ENCODE data around the gene MYO1D. TPM values are rescaled to one million over a fixed set of nuclear protein-coding genes. Genes with fewer than 3 reads are reported as not detected.

The MYO1D gene
- total and polyA plus RNA-seq, 12 donors, result 13.6 to 103 (median 59.8) TPM

DNA sequence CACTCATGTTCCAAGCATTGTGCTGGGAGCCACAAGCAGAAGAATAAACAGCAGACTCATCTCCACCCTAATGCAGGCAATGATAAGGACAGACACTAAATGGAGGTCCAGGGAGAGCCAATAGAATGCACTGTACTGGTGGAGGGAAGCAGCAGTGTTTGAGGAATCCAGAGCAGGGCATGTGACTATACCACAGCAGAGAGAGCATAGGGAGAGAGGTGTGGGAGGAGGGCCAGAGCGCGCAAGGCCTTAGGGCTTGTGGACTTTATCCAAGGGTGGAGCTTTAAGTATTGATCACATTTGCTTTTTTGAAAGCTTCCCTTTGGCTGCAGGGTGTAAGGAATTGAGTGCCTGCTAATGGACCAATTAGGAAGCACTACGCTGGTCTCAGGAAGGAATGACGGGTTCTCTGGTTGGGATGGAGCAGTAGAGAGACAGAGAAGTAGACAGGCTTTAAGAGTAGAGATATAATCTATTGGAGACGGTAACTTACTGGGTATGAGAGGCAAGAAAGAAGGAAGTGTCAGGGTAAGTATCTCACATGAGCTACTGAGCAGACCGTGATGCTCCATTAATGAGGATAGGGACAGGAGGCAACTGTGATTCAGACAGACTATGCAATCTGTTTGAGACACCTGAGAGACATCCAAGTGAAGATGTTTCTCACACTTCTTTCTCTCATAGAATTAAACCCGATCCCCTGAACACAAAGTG, 82.2 kb downstream of the MYO1D start:
- H3K27me3 ChIP-seq, result no peaks in the 10 kb centered on the region
- 93 to 98% (median 95%) methylated on average over 7 of the region's 7 CpGs for WGBS, 4 donors
- no peaks in the 10 kb centered on the region for H3K36me3 ChIP-seq (replicated peaks in 1 of 2)
- no peak overlapping the region for H3K27ac ChIP-seq
- H3K9me3 ChIP-seq (replicated peaks in 1 of 3), result peaks cover 0 to 5% (median 0%) of the 10 kb centered on the region in 3 donors
- DNase-seq, result no peak
- H3K4me3 ChIP-seq, result no peak overlapping the region
- H3K4me1 ChIP-seq (replicated peaks in 1 of 2), result no peaks in the 10 kb centered on the region
- TF ChIP-seq POLR2A (IDR thresholded peaks at IDR 0.05) (no peak), CTCF (IDR thresholded peaks at IDR 0.05) (no peak)
- intact Hi-C loops (cut with DNase I), result no loop called here

DNA sequence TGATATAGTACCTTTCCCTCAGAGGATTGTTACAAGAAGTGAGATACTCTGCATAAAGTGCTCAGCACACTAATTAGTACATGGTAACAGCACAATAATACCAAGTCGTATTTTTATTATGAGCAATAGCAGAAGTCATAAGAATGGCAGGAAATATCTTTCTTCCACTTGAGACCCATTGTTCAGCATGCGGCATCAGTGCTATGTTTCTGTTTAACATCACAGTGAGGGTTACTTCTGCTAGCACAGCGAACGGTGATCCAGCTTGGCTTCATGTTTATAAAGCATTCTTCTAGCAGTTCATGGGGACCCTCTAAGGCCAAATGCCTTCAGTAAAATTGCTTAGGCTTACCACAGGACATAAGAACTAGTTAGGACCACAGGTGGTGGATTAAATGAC, 83.1 kb downstream of the MYO1D start:
- intact Hi-C loops (cut with DNase I), result no loop called here
- Histone ChIP-seq H3K9me3 (replicated peaks in 1 of 3) (no peaks in the 10 kb centered on the region), H3K27ac (no peak overlapping the region), H3K4me3 (no peak overlapping the region), H3K4me1 (replicated peaks in 1 of 2) (no peaks in the 10 kb centered on the region), H3K27me3 (no peaks in the 10 kb centered on the region), H3K36me3 (replicated peaks in 1 of 2) (no peaks in the 10 kb centered on the region)
- no peak for TF ChIP-seq POLR2A (IDR thresholded peaks at IDR 0.05)
- TF ChIP-seq CTCF (IDR thresholded peaks at IDR 0.05), result no peak
- no peak for DNase-seq
- WGBS, 4 donors, result 77 to 87% (median 82%) methylated on average over 4 of the region's 4 CpGs

DNA sequence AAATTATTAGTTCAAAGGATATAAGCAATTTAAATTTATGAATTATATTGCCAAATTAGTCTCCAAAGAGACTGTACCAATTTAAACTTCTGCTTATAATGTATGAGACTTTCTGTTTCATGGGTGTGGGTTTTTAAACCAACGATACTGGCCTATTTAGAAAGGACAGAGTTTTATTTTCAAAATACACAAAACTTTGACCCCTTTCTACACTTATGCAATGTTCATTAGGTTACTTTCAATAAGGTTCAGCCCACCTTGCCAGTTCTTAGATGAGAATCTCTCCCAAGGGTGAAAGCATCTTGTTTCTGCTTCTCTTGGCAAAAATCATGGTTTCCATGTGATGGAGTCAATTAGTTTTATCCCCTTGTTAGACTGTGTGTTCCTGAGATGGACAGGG, 84.7 kb downstream of the MYO1D start:
- Histone ChIP-seq H3K9me3 (replicated peaks in 1 of 3) (no peaks in the 10 kb centered on the region), H3K36me3 (replicated peaks in 1 of 2) (no peaks in the 10 kb centered on the region), H3K27ac (no peak overlapping the region), H3K4me3 (no peak overlapping the region), H3K27me3 (no peaks in the 10 kb centered on the region), H3K4me1 (replicated peaks in 1 of 2) (no peaks in the 10 kb centered on the region)
- WGBS, 4 donors, result 69 to 97% (median 86%) methylated on average over 1 of the region's 1 CpG
- TF ChIP-seq POLR2A (IDR thresholded peaks at IDR 0.05) (no peak), CTCF (IDR thresholded peaks at IDR 0.05) (no peak)
- intact Hi-C loops (cut with DNase I), result no loop called here
- DNase-seq, result no peak

- intact Hi-C loops (cut with DNase I), result loop anchor here in 1 of 2 donors (10.0 kb wide), 1 partner anchor 119 kb away; no protein-coding TSS in a partner anchor
- no peaks in the 10 kb centered on the region for H3K36me3 ChIP-seq (replicated peaks in 1 of 2)
- no peak for TF ChIP-seq CTCF (IDR thresholded peaks at IDR 0.05)
- no peak for TF ChIP-seq POLR2A (IDR thresholded peaks at IDR 0.05)
- no peak overlapping the region for H3K4me3 ChIP-seq
- 96 to 98% (median 97%) methylated on average over 3 of the region's 3 CpGs for WGBS, 4 donors
- no peak overlapping the region for H3K27ac ChIP-seq
- H3K9me3 ChIP-seq (replicated peaks in 1 of 3), result no peaks in the 10 kb centered on the region
- no peaks in the 10 kb centered on the region for H3K27me3 ChIP-seq
- DNase-seq, result no peak
- no peaks in the 10 kb centered on the region for H3K4me1 ChIP-seq (replicated peaks in 1 of 2)
Observed at GRCh38 chr17:32786169-32786568, 90.8 kb downstream of the MYO1D start.

Data from adrenal gland (tissue), 12 donors.